Gastroesophageal sphincter (tissue), 3 donors: ENCODE data around the gene SCG2.

ENCODE experiments used
- POLR2AphosphoS5 ChIP-seq: sonication (generic); formaldehyde crosslinking; IDR thresholded peaks from one replicate; pipeline ENCODE4 v1.6.1; 2017; ENCODE audit warnings: antibody characterized with exemption
- TF ChIP-seq, protein P1 (sequence below), 4 experiments: fragments of 200-600 bp in 2 of 4; fragments of 450-650 bp in 2 of 4; sonication (generic) in 1 of 4; IDR thresholded peaks; one replicate each; pipeline ENCODE4 v1.5.1; 2017 to 2019; ENCODE audit warnings: antibody characterized with exemption in 4 of 4, mild to moderate bottlenecking in 2 of 4, moderate library complexity in 2 of 4

DNA sequence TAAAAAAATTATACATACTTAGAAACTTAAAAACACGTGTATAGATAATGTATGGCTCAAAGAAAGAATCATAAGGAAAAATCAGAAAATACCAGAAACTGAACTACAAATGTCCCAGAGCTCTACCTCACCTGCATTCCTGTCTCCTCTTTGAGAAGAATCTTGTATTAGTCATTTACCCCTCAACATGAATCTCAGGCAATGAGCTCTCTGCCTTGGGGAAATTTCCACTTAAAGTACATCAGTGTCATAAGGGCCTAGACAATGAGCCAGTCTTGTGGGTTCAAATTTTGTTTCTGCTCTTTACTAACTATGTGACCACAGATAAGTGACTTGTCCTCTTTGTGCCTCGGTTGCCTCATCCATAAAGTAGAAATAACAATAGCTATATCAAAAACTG lies 40.1 kb downstream of the SCG2 start:
- TF ChIP-seq, protein P1, sequence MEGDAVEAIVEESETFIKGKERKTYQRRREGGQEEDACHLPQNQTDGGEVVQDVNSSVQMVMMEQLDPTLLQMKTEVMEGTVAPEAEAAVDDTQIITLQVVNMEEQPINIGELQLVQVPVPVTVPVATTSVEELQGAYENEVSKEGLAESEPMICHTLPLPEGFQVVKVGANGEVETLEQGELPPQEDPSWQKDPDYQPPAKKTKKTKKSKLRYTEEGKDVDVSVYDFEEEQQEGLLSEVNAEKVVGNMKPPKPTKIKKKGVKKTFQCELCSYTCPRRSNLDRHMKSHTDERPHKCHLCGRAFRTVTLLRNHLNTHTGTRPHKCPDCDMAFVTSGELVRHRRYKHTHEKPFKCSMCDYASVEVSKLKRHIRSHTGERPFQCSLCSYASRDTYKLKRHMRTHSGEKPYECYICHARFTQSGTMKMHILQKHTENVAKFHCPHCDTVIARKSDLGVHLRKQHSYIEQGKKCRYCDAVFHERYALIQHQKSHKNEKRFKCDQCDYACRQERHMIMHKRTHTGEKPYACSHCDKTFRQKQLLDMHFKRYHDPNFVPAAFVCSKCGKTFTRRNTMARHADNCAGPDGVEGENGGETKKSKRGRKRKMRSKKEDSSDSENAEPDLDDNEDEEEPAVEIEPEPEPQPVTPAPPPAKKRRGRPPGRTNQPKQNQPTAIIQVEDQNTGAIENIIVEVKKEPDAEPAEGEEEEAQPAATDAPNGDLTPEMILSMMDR (IDR thresholded peaks at IDR 0.05) = no peak
- TF ChIP-seq POLR2AphosphoS5 = no peak
